AG10803 (cell line): ENCODE data around the gene DNAH12.

Experiments used
- DNase-seq: peaks from one replicate; pipeline ENCODE4 v3.0.0; 2010; ENCODE audit warnings: low read depth
- H3K4me3 ChIP-seq: 2 replicates; pipeline ENCODE4 v1.5.1; 2011; ENCODE audit warnings: mild to moderate bottlenecking, low read length, control low read depth
- CTCF ChIP-seq: conservative IDR thresholded peaks from 2 replicates; pipeline ENCODE4 v1.5.1; 2011; ENCODE audit warnings: mild to moderate bottlenecking, low read length, control low read depth, inconsistent platforms

Gene DNAH12

GRCh38 chr3:57283334-57283733 is 260.8 kb downstream of the DNAH12 start:
- DNase-seq: no peak
- no peak for TF ChIP-seq CTCF
- H3K4me3 ChIP-seq: no peak overlapping the region

GRCh38 chr3:57281715-57282114 is 262.4 kb downstream of the DNAH12 start:
- DNase-seq: peak; percentile 39
- no peak for TF ChIP-seq CTCF
- H3K4me3 ChIP-seq: no peak overlapping the region

- TF ChIP-seq CTCF: no peak
- no peak overlapping the region for H3K4me3 ChIP-seq
- no peak for DNase-seq
Measured at GRCh38 chr3:57279685-57280084, 264.5 kb downstream of the DNAH12 start.

- no peak for DNase-seq
- H3K4me3 ChIP-seq: no peak overlapping the region
- no peak for TF ChIP-seq CTCF
Measured at GRCh38 chr3:57278237-57278636, 265.9 kb downstream of the DNAH12 start.

GRCh38 chr3:57275393-57275792 is 268.8 kb downstream of the DNAH12 start:
- no peak for TF ChIP-seq CTCF
- no peak for DNase-seq
- no peak overlapping the region for H3K4me3 ChIP-seq

GRCh38 chr3:57274845-57275244 is 269.3 kb downstream of the DNAH12 start:
- no peak for DNase-seq
- H3K4me3 ChIP-seq: no peak overlapping the region
- no peak for TF ChIP-seq CTCF

GRCh38 chr3:57268416-57268815 is 275.7 kb downstream of the DNAH12 start:
- TF ChIP-seq CTCF: no peak
- no peak for DNase-seq

More at GRCh38 chr3:57268416-57268815, 275.7 kb downstream of the DNAH12 start:
- H3K4me3 ChIP-seq: no peak overlapping the region
